Measurements from ENCODE around the gene ATP8B3.

DNA sequence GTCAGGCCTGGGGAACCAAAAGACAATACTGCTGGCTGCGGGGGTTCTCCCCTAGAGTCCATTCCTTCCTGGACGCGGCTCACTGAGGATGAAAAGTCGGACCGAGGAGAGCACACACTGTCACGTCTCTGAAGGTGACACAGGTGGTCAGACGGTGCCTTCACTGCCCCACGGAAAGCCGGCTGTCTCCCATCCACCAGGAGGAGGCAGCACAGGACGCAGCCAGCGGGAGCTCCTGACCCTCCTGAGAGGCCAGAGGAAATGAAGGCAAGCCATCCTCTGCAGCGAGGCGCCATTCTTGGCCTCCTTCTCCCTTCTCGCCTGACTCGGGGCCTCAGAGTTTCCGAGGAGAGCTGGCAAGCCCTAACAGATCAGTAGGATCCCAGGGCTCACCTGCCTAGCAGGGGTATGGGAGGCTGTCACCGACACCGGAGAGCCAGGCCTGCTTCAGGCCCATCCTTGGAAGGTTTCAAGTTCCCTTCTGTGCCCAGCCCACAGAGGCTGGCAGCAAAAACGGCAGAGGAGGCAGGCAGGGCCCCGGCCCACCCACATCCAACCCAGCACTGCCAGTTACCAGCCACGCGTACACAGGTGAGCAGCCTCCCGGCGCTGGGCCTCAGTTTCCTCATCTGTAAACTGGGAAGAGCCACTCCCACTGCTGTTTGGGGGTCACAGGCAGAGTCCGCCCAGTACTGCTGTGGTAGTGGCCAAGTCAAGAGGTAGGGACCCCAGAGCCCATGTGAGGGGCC, 31.7 kb upstream of the ATP8B3 start:
- TF ChIP-seq, protein P1, sequence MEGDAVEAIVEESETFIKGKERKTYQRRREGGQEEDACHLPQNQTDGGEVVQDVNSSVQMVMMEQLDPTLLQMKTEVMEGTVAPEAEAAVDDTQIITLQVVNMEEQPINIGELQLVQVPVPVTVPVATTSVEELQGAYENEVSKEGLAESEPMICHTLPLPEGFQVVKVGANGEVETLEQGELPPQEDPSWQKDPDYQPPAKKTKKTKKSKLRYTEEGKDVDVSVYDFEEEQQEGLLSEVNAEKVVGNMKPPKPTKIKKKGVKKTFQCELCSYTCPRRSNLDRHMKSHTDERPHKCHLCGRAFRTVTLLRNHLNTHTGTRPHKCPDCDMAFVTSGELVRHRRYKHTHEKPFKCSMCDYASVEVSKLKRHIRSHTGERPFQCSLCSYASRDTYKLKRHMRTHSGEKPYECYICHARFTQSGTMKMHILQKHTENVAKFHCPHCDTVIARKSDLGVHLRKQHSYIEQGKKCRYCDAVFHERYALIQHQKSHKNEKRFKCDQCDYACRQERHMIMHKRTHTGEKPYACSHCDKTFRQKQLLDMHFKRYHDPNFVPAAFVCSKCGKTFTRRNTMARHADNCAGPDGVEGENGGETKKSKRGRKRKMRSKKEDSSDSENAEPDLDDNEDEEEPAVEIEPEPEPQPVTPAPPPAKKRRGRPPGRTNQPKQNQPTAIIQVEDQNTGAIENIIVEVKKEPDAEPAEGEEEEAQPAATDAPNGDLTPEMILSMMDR (IDR thresholded peaks at IDR 0.05) = no peak
- TF ChIP-seq POLR2A (IDR thresholded peaks at IDR 0.05) (no peak), POLR2AphosphoS5 (IDR thresholded peaks at IDR 0.05) (no peak)
